ENCODE data around the gene CTDSPL. TPM values are rescaled to one million over a fixed set of nuclear protein-coding genes. Genes with fewer than 3 reads are reported as not detected.

CTDSPL gene
- total RNA-seq, 1 experiment from 2014 or later: 14.0 TPM

DNA sequence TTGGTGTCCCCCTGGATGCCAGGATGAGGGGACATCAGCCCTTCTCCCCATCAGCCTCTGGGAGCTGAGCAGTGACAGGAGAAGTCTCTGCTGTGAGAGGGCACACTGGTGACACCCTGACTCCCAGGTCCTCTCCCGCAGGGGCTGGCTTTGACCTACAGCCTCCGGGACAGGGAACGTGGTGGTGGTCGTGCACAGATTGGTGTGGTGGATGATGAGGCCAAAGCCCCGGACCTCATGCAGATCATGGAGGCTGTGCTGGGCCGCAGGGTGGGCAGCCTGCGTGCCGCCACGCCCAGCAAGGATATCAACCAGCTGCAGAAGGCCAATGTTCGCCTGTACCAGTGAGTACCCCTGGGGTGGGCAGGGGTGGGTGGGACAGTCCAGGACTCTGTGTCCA lies 135.7 kb downstream of the CTDSPL start:
- no TSS peak for BruUV-seq (replicated peaks)
- CTCF ChIA-PET: interaction anchor here (0.7 to 1.1 kb wide), 3 partner anchors 41 to 233 kb away, joined by 3 to 8 read pairs (median 5); no protein-coding TSS in a partner anchor
- Histone ChIP-seq H3K27me3 (replicated peaks; ENCODE audit: insufficient read depth, low read depth, low read length, poor library complexity) (no peaks in the 10 kb centered on the region), H3K4me3 (ENCODE audit: low read depth, low read length, poor library complexity, severe bottlenecking) (no peak overlapping the region), H3K27ac (ENCODE audit: low read depth, low read length, poor library complexity, severe bottlenecking) (no peak overlapping the region), H3K4me1 (ENCODE audit: insufficient read depth, low read length, poor library complexity, severe bottlenecking) (peaks cover 5% of the 10 kb centered on the region), H3K36me3 (ENCODE audit: insufficient read depth, low read length, poor library complexity, severe bottlenecking) (no peaks in the 10 kb centered on the region), H3K9me3 (ENCODE audit: low read depth, low read length, poor library complexity, severe bottlenecking) (no peaks in the 10 kb centered on the region)
- POLR2A ChIA-PET (ENCODE audit: low non-redundant PET): no interaction called here
- no peak for DNase-seq (ENCODE audit: low spot score)
- no peak for TF ChIP-seq EZH2 (IDR thresholded peaks at IDR 0.05; ENCODE audit: borderline replicate concordance, low read depth, low read length, poor library complexity, severe bottlenecking)
- TF ChIP-seq, protein P1, sequence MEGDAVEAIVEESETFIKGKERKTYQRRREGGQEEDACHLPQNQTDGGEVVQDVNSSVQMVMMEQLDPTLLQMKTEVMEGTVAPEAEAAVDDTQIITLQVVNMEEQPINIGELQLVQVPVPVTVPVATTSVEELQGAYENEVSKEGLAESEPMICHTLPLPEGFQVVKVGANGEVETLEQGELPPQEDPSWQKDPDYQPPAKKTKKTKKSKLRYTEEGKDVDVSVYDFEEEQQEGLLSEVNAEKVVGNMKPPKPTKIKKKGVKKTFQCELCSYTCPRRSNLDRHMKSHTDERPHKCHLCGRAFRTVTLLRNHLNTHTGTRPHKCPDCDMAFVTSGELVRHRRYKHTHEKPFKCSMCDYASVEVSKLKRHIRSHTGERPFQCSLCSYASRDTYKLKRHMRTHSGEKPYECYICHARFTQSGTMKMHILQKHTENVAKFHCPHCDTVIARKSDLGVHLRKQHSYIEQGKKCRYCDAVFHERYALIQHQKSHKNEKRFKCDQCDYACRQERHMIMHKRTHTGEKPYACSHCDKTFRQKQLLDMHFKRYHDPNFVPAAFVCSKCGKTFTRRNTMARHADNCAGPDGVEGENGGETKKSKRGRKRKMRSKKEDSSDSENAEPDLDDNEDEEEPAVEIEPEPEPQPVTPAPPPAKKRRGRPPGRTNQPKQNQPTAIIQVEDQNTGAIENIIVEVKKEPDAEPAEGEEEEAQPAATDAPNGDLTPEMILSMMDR (conservative IDR thresholded peaks at IDR 0.05; ENCODE audit: low read depth, low read length): no peak
- intact Hi-C loops (cut with micrococcal nuclease; ENCODE audit: unreplicated experiment): no loop called here

DNA sequence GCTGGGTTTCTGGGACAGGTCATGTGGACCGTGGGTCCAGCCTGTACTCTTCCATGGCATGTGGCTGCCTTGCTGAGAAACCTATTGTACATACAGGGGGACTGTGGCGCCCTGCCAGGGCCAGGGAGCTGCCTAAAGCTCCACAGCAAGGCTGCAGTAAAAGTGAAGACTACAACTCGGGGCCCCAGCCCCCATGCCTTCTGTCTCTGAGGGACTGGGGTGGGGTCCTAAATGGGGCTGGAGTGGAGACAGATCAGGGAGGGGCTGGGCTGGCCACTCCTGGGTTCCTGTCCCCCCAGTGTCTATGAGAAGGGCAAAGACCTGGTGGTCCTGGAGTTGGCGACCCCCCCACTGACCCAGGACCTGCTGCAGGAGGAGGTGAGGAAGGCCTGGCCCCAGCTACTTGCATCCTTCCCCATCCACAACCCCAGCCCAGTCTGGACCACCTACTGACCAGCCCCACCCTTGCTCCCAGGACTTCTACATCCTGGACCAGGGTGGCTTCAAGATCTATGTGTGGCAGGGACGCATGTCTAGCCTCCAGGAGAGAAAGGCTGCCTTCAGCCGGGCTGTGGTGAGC lies 136.2 kb downstream of the CTDSPL start:
- Histone ChIP-seq H3K27ac (ENCODE audit: low read depth, low read length, poor library complexity, severe bottlenecking) (no peak overlapping the region), H3K9me3 (ENCODE audit: low read depth, low read length, poor library complexity, severe bottlenecking) (no peaks in the 10 kb centered on the region), H3K27me3 (replicated peaks; ENCODE audit: insufficient read depth, low read depth, low read length, poor library complexity) (no peaks in the 10 kb centered on the region), H3K4me1 (ENCODE audit: insufficient read depth, low read length, poor library complexity, severe bottlenecking) (peaks cover 5% of the 10 kb centered on the region), H3K36me3 (ENCODE audit: insufficient read depth, low read length, poor library complexity, severe bottlenecking) (no peaks in the 10 kb centered on the region), H3K4me3 (ENCODE audit: low read depth, low read length, poor library complexity, severe bottlenecking) (no peak overlapping the region)
- intact Hi-C loops (cut with micrococcal nuclease; ENCODE audit: unreplicated experiment): no loop called here
- no peak for TF ChIP-seq EZH2 (IDR thresholded peaks at IDR 0.05; ENCODE audit: borderline replicate concordance, low read depth, low read length, poor library complexity, severe bottlenecking)
- TF ChIP-seq, protein P1 (conservative IDR thresholded peaks at IDR 0.05; ENCODE audit: low read depth, low read length): no peak
- ChIA-PET CTCF (interaction anchor here (0.7 kb wide), 1 partner anchor 234 kb away, joined by 5 read pairs; no protein-coding TSS in a partner anchor), POLR2A (ENCODE audit: low non-redundant PET) (no interaction called here)
- DNase-seq (ENCODE audit: low spot score): no peak
- BruUV-seq (replicated peaks): no TSS peak

DNA sequence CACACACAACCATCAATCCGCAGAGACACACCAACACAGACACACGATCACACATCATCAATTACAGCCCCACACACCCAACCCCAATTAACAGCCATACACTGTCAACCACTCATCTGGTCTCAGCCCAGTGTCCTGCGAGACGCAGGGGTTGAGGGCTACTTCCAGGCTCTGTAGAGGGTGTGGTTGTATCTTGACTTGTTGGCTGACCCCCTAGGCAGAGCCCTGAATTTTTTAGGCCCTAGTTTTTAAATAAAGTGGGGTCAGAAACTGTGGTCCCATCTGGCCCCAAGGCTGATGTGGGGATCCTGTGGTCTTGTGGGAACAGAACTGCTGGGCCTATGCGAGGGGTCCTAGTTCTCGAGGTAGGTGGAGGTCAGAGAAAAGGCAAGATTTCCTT lies 138.2 kb downstream of the CTDSPL start:
- CTCF ChIA-PET: no interaction called here
- POLR2A ChIA-PET (ENCODE audit: low non-redundant PET): no interaction called here
- Histone ChIP-seq H3K36me3 (ENCODE audit: insufficient read depth, low read length, poor library complexity, severe bottlenecking) (no peaks in the 10 kb centered on the region), H3K4me3 (ENCODE audit: low read depth, low read length, poor library complexity, severe bottlenecking) (no peak overlapping the region), H3K9me3 (ENCODE audit: low read depth, low read length, poor library complexity, severe bottlenecking) (no peaks in the 10 kb centered on the region), H3K4me1 (ENCODE audit: insufficient read depth, low read length, poor library complexity, severe bottlenecking) (peaks cover 5% of the 10 kb centered on the region), H3K27ac (ENCODE audit: low read depth, low read length, poor library complexity, severe bottlenecking) (no peak overlapping the region), H3K27me3 (replicated peaks; ENCODE audit: insufficient read depth, low read depth, low read length, poor library complexity) (no peaks in the 10 kb centered on the region)
- DNase-seq (ENCODE audit: low spot score): no peak
- intact Hi-C loops (cut with micrococcal nuclease; ENCODE audit: unreplicated experiment): no loop called here
- no TSS peak for BruUV-seq (replicated peaks)
- no peak for TF ChIP-seq EZH2 (IDR thresholded peaks at IDR 0.05; ENCODE audit: borderline replicate concordance, low read depth, low read length, poor library complexity, severe bottlenecking)
- TF ChIP-seq, protein P1 (conservative IDR thresholded peaks at IDR 0.05; ENCODE audit: low read depth, low read length): no peak

Measured in A673 (cell line).